Hair follicle dermal papilla cell (primary cell): ENCODE data around the gene LANCL2. TPM values are rescaled to one million over a fixed set of nuclear protein-coding genes. Genes with fewer than 3 reads are reported as not detected.

Source experiments
- total RNA-seq: library from RNA; depleted of rRNA; stranded (reverse); fragments of >200 nt; gene quantifications from 2 replicates; pipeline ENCODE4 v1.2.3, GENCODE V29; 2012

Gene LANCL2
- 17.2 and 19.3 TPM in 2 replicates for total RNA-seq

GRCh38 chr7:55365205-55365674 is at the start of gene LANCL2:
Gene LANCL2, plus strand, starts transcription at chr7:55365337. Its CDS starts 689 bp downstream, at chr7:55366026.

Other genes starting within 250 kb of the LANCL2 start
- 95.4 and 95.8 TPM in 2 replicates for gene VOPP1, start 207.2 kb downstream of the LANCL2 start, total RNA-seq